ENCODE data around the gene ABCA7. TPM values are rescaled to one million over a fixed set of nuclear protein-coding genes. Genes with fewer than 3 reads are reported as not detected.

The ABCA7 gene
- polyA plus RNA-seq, 4 donors, result 6.2 to 8.9 (median 7.6) TPM

DNA sequence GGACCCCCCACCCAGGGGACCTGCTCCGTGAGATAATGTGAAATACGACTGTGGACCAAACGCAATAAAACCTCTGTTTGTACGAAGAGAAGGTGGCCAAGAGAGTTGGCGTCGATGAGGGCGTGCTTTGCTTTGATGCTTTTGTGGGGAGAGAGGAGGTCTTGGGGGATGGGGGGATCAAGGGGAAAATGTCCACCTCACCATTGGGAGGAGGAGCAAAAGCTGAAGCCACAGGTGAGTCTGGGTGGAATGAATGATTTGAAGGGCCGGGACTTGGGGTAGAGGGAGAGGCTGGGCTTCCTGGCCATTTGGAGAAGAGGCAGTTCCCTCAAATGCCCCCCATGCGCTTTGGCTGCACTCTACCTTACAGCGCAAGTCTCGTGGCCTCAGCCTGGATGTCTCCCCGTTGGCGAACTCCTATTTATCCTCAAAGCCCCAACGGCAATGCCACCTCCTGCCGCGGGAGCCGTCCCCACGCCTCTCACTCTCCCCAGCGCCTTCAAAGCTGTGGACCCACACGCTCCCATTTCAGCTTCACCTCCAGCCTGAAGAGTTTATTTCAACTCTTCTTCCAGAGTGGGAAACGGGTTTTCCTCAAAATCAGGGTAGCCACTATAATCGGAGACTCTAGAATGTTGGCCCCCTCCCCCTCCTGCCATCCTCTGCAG is 795 bp upstream of the ABCA7 start:
- DNase-seq (ENCODE audit: low read depth in 4 of 4, low spot score in 3 of 4), result no peak

DNA sequence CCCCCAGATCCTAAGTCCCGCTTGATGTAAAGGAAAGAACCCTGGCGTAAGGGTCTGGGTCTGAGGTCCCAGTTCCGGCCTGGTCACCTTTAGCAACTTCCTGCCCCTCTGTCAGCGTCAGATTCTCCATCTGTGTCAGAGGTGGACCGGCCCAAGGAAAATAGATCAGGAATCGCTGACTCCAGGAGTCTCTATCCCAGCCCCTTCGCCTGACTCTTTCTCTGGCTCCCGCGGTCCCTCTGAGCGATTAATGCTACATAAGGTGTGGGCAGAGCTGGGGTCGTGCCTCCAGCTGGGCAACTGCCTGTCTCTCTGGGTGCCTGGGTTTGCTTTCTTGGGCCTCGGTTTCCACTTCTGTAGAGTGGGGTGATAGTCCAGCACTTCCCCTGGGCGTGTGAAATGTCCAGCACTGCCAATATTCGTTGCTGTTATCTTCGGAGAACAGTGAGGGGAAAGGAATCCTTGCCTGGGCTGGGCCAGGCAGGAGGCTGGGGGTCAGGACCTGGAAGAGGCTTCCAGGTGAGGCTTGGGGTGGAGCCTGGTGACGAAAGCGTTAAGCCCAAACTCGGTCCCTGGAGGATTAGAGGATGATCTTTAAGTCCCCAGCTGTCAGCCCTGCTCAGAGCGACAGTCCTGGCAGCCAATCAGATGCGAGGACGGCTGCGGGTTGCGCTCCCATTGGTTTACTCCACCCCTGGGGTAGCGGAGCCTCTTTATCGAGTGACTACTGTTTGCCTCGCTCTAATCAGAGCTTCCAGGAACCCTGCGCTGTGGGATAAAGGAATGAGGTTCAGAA is 767 bp downstream of the ABCA7 start:
- peak in 3 of 4 donors; percentile 69 to 72 (median 71) for DNase-seq (ENCODE audit: low read depth in 4 of 4, low spot score in 3 of 4)

DNA sequence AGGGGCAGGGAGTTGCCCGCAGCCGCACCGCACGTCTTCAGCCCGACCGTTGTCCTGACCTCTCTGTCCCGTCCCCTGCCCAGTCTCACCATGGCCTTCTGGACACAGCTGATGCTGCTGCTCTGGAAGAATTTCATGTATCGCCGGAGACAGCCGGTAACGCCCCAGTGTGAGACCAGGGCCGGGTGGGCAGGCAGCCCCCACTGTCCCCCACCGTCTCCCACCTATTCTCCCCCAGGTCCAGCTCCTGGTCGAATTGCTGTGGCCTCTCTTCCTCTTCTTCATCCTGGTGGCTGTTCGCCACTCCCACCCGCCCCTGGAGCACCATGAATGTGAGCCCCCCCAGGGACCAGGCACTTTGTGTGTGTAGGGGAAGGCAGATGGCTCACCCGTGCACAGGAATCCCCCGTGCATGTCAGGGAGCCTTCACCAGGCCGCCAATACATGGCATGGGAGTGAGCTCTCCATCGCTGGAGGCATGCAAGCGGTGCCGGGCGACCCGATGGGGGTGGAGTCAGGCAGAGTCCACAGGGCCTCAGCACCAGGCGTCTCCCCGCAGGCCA is 1.4 kb downstream of the ABCA7 start:
- DNase-seq (ENCODE audit: low read depth in 4 of 4, low spot score in 3 of 4), result no peak

DNA sequence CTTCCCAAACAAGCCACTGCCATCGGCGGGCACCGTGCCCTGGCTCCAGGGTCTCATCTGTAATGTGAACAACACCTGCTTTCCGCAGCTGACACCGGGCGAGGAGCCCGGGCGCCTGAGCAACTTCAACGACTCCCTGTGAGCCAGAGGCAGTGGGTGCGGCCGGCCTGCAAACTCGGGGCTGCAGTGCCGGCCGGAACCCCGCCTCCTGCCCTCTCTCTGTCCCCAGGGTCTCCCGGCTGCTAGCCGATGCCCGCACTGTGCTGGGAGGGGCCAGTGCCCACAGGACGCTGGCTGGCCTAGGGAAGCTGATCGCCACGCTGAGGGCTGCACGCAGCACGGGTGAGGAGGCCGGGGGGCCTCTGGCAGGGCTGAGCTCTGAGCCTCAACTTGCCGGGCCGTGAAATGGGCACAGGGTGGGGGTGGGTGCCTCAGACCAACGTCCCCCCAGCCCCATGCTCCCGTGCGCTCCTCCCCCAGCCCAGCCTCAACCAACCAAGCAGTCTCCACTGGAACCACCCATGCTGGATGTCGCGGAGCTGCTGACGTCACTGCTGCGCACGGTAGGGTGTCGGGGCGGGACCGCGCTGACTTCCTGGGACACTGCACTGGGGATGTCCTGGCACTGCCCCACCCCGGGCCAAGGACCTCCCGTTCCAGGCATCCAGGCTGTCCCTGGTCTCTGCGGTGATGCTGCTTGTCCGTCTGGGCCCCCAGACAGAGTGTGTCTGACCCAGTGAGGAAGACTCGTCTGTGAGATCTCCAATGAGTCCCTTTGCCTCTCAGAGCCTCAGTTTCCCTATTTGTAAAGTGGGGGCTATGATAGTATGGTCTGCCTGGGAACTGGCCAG is 2.2 kb downstream of the ABCA7 start:
- DNase-seq (ENCODE audit: low read depth in 4 of 4, low spot score in 3 of 4), result no peak

- DNase-seq (ENCODE audit: low read depth in 4 of 4, low spot score in 3 of 4), result no peak
These were observed 3.0 kb downstream of the ABCA7 start for GRCh38 chr19:1042689-1043511.

DNA sequence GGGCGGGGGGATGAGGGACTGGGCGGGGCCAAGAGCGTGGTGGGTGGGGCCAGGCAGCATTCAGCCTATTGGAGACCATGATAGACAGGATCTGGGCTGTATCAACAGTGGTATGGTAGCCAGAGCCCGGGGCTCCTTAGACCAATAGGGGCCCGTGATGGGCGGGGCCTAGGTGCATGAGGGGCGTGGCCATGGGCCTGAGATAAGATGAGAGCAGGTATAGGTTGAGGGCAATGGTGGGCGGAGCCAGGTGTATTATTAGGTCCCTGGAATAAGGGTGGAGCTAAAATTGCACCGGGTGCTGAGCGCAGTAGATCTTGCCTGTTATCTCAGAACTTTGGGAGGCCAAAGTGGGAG is 5.3 kb downstream of the ABCA7 start:
- DNase-seq (ENCODE audit: low read depth in 4 of 4, low spot score in 3 of 4), result no peak

DNA sequence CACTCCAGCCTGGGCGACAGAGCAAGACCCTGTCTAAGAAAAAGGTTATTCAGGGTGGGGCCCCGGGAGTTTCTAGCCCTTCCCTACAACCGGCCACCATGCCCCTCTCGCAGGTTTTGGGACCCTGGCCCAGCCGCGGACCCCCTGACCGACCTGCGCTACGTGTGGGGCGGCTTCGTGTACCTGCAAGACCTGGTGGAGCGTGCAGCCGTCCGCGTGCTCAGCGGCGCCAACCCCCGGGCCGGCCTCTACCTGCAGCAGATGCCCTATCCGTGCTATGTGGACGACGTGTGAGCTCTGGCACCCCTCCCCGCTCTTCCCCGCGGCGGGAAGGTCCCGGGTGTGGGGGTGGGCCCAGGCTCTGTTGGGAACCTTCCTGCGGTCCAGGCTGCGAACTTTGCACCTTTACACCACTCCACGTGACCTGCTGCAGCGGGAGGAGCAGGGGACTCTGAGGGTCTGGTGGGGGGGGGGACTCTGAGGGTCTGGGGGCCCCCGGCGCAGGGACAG is 6.3 kb downstream of the ABCA7 start:
- no peak for DNase-seq (ENCODE audit: low read depth in 4 of 4, low spot score in 3 of 4)

- DNase-seq (ENCODE audit: low read depth in 4 of 4, low spot score in 3 of 4), result no peak
These were observed 7.2 kb downstream of the ABCA7 start for GRCh38 chr19:1046836-1047695.

DNA sequence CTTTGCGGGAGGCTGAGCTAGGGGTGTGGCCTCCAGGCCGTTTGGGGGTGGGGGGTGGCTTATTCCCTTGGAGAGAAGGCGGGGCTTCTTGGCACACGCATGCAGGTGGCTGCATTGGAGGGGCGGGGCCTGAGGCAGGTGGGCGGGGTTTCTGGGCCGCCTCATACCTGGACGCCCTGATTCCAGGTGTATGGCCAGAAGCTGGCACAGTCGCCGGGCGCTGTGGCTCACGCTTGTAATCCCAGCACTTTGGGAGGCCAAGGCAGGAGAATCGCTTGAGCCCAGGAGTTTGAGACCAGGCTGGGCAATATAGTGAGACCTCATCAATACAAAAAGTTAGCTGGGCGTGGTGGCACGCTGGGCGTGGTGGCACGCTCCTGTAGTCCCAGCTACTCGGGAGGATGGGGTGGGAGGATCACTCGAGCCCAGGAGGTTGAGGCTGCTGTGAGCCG is 7.8 kb downstream of the ABCA7 start:
- DNase-seq (ENCODE audit: low read depth in 4 of 4, low spot score in 3 of 4), result no peak

- DNase-seq (ENCODE audit: low read depth in 4 of 4, low spot score in 3 of 4), result no peak
These were observed 9.2 kb downstream of the ABCA7 start for GRCh38 chr19:1049106-1049505.

DNA sequence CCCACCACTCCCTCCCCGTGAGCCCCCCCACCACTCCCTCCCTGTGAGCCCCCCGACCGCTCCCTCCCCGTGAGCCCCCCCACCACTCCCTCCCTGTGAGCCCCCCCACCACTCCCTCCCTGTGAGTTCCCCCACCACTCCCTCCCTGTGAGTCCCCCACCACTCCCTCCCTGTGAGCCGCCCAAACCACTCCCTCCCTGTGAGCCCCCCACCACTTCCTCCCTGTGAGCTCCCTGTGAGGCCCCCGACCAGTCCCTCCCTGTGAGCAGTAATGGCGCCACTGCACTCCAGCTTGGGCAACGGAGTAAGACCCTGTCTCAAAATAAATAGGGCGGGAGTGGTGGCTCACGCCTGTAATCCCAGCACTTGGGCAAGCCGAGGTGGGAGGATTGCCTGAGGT is 9.9 kb downstream of the ABCA7 start:
- DNase-seq (ENCODE audit: low read depth in 4 of 4, low spot score in 3 of 4), result no peak

DNA sequence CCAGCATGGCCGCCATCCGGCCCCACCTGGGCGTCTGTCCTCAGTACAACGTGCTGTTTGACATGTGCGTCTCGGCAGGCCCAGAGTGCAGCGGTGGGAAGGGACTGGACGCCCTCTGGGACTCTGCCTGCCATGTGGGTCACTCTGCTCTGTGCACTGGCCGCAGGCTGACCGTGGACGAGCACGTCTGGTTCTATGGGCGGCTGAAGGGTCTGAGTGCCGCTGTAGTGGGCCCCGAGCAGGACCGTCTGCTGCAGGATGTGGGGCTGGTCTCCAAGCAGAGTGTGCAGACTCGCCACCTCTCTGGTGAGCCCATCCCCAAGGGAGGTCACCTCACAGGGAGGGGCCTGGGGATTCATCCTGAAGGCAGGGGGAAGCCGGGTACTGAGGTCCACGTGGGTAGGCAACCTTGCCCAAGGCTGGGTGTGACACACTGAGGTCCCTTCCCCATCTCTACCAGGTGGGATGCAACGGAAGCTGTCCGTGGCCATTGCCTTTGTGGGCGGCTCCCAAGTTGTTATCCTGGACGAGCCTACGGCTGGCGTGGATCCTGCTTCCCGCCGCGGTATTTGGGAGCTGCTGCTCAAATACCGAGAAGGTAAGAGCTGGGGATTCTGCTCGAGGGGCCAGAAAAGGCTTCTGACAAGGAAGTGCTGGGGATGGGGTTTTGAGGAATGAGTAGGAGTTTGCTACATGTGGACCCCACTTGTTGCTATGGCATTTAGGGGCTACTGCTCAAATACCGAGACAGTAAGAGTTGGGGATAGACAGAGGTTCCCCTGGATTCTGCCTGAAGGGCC is 11.3 kb downstream of the ABCA7 start:
- DNase-seq (ENCODE audit: low read depth in 4 of 4, low spot score in 3 of 4), result no peak

GRCh38 chr19:1051791-1052190 is 11.9 kb downstream of the ABCA7 start:
- DNase-seq (ENCODE audit: low read depth in 4 of 4, low spot score in 3 of 4), result no peak

- no peak for DNase-seq (ENCODE audit: low read depth in 4 of 4, low spot score in 3 of 4)
These were observed 12.6 kb downstream of the ABCA7 start for GRCh38 chr19:1052349-1052975.

GRCh38 chr19:1053176-1054101 is 13.5 kb downstream of the ABCA7 start:
- DNase-seq (ENCODE audit: low read depth in 4 of 4, low spot score in 3 of 4), result no peak
